NCI-H1092 treated with DMSO at 0.1 percent for 48 hours (cell line): ENCODE measurements around the gene RNF220.

Experiments used
- DNase-seq: peaks from one replicate; lab custom pipeline; 2025; lab: John Stamatoyannopoulos, UW

RNF220 gene

DNA sequence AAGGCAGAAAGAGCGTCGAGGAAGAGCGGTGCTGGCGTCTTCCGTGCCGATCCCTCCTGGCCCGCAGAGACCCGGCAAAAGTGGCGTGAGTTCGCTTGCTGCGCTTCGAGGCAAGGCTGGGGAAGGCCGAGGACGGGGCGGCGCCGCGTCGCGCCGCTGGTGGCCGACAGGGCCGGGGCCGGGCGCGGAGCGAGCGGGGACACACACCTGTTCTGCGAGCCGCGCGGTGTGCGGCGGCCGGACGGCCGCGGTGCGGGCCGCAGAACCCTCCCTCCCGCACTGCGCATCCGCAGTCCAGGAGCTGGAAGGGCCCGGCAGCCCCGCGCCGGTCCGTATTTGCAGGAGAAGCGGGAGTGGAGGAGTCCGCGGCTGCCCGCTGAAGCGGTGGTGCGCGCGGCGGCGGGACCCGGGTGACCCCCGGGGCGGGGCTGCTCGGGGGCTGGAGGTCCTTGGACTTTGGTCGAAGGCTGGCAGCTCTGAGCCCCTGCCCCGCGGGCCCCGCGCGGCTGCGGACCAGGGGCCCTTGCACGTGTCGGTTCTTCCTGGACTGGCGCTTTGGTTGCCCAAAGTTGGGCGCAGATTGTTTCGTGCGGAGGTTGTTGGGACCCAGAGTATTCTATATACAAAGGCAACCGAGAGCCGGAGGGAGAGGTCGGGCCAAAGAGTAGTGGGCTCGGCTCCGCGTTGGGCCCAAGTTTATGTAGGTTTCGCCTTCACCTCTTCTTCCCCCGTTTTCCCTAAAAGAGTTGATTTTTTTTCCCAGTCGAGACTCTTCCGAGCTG lies 2.6 kb downstream of the RNF220 start:
- no peak for DNase-seq

GRCh38 chr1:44408212-44408582 lies 3.1 kb downstream of the RNF220 start:
- no peak for DNase-seq

GRCh38 chr1:44408632-44409602 lies 3.9 kb downstream of the RNF220 start:
- no peak for DNase-seq

GRCh38 chr1:44409757-44410156 lies 4.7 kb downstream of the RNF220 start:
- no peak for DNase-seq

DNA sequence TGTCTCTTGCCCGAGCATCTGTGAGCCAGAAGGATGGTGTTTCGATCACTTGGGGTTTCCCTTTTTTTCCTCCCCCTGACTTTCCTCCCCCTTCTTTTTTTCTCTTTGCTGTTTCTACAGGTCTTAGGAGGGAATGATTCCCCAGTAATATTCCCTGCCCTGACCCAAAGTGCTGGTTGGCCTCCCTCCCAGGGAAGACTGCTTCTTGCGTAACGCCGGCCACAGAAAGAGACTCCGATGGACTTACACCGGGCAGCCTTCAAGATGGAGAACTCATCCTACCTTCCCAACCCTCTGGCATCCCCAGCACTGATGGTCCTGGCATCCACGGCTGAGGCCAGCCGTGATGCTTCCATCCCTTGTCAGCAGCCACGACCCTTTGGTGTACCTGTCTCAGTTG lies 6.8 kb downstream of the RNF220 start:
- no peak for DNase-seq

DNA sequence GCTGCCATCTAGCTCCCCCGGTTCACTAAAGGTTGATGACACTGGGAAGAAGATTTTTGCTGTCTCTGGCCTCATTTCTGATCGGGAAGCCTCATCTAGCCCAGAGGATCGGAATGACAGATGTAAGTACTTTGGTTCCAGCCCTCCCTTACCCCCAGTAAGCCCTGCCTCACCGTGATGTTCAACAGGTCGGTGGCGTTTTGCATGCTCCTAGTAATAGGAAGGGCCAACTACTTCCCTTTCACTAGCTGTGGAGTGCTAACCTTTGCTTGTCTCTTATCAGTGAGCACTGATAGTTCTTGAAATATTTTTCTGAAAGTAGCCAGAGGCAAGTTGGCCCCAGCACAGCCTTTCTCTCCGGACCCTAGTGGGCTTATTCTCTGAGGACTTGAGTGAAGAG lies 7.5 kb downstream of the RNF220 start:
- DNase-seq, result no peak

GRCh38 chr1:44413740-44414139 lies 8.7 kb downstream of the RNF220 start:
- no peak for DNase-seq

DNA sequence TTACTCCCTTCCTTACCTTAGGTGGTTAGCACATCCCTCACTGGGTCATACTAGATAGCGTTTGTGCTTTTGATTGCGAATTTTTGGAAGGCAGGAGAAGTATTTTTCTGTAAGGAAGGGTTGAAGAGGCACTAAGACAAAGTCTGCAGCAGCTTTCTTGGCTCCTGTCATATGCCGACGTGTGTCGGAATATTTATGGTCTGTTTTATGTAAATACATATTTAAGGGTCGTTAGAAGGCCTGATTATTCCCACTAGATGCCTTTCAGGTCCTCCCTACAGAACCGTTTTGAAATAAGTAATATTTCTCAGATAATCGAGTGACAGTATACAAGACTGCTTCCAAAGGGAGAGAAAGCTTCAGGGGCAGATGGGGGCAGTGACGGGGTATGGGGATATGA lies 10.0 kb downstream of the RNF220 start:
- no peak for DNase-seq

GRCh38 chr1:44416408-44416807 lies 11.4 kb downstream of the RNF220 start:
- no peak for DNase-seq

- DNase-seq, result peak; percentile 81
Observed at GRCh38 chr1:44417351-44418021, 12.4 kb downstream of the RNF220 start.

DNA sequence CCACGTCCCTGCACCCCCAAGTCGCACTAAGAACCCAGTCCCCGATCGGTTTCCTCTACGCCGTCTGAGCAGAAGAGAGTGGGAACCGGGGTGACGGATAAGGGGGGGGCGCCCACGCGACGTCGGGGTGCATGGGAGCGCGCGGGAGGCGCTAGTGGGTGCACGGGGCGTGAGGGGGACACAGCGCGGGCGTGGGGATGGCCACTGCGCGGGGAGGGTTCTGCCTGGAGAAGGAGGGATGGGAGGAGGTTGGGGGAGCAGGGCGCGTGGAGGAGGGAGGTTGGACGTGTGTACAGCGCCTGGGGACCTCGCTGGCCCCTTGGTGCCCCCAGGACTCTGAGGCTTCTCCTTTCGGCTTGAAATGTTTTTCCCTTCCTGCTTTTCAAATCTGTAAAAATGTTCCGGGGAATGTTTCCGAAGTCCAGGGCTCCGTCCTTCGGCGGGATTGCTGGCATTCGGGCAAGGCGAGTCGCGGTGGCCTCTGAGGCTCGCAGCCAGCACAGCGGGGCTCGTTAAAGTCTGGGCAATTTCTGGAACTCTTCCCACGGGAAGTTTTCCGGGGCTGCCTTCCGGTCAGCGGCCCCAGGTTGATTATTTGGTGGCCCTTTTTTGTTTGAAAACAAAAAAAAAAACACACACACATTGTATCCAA lies 13.1 kb downstream of the RNF220 start:
- no peak for DNase-seq

DNA sequence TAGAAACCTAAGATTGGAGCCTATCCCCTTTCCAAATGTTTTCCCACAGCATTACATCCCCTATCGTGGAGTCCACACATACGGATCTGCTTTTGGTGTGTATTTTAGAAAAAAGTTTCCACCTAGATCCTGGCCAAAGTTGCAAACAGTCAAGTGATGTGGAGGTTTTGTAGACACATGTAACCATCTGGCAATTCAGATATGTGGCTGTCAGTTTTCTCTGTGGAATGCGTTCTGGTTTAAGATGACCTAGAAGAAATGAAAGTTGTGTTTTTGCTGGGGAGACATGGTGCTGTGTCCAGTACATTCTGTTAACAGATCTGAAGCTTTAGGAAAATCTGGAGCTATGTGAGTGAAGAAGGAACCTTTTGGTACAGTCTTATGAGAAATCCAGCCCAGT lies 14.8 kb downstream of the RNF220 start:
- no peak for DNase-seq

DNA sequence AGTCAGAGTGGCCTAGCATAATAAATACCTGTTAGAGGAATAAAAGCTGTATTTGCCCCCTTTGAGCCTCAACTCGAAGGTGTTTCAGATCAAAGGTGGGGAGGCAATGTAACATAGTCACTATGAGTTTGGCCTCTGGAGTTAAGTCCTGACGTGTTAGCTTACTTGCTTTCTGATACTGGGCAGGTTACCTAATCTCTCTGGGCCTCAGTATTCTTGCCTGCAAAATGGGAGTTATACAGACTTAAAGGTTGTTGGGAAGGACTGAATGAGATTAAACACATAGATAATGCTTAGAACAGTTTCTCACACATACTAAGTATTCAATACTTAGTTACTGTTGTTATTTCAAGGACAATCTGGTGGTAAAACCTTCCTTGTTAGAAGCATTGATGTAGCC lies 15.5 kb downstream of the RNF220 start:
- DNase-seq, result no peak

GRCh38 chr1:44421446-44421884 lies 16.4 kb downstream of the RNF220 start:
- no peak for DNase-seq

- no peak for DNase-seq
Observed at GRCh38 chr1:44422161-44422560, 17.1 kb downstream of the RNF220 start.

DNA sequence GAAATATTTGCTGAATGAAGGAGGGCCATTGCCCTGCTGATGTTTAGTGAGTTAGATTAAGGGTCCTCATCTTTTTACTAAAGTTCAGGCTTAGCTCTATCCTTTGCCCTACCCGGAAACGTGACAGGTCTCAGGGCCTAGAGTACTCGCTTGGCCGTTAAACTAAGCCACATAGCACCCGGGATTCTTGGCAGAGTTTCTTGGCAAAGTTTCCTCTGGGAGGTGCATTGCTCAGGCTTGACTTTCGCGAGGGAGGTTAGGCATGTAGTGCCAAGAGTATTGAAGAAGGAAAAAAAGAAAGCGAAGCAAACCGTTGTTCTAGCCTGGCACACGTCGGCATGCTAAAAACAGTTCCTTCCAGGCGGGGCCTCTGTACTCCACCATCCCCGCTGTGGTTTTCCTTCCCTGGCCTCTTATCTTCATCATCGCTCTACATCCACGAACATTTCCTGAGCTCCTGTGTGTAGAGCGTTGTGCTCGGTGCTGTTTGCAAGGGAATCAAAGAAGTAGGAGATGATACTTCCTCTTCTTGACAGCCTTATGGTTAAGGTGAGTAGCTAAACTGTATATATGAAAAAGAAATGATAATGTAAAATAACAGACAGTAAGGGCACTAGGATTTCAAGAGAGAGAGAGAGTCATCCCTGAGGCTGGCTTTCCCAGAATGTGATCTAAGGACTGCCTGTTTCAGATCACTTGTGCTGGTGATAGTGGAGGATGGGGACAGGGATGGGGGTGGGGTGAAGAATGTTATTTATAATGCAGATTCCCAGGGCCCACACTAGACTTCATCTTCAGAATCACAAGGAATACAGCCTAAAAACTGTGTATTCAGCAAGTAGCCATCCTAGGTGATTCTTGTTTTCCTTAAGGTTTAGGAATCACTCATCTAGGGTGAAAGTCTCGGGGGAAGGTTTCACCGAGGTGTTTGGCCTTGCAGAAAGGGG lies 18.8 kb downstream of the RNF220 start:
- no peak for DNase-seq

GRCh38 chr1:44424747-44425146 lies 19.7 kb downstream of the RNF220 start:
- DNase-seq, result no peak

DNA sequence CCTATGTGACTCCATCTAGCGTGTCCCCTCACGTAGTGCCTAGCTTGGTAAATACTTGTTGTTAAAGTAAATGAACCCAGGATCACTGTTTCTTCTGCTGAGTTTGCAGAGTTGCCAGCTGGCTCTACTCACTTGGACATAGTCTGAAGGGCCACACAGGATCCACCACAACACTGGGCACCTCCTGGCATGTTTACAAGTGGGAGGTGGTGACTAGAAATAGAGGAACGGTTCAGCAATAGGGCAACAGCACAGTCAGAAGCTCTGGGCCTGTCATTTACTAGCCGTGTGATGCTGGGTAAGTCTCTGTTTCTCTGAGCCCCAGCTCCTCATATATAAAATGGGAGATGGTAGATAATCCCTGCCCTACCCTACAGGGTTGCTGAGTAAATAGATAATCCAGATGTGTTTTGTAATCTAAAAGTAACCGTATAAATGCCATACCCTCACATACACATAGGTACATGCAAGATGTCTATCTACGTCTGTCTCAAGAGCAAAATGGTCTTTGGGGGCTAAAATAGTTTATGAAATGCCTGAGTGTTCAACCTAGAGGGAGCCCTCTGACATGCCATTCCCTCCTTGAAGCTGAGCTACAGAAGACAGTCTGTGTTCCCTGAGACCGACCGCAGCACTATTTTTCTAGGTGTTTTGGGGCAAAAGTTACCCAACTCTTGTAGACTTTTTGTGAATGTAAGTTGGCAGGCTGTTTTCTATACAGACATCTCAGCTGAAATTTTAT lies 20.5 kb downstream of the RNF220 start:
- DNase-seq, result no peak

- no peak for DNase-seq
Observed at GRCh38 chr1:44431861-44432260, 26.8 kb downstream of the RNF220 start.

DNA sequence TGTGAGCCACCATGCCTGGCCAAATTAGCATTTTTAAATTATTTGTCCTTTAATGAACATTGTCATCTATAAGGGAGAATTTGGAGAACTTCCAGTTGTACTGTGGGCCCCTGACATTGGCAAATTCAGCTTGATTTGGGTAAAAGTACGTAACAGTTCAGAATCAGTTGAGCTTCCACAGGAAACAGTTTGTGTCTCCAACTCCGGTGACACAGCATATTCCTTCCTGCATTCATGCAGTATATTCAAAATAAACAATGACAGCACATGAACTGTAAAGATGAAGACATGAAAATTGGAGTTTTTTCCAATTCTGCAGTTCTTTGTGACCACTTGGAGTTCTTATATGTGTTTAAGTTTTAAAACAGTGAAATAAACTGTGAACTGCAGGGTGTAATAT lies 28.2 kb downstream of the RNF220 start:
- DNase-seq, result no peak
